Pancreas (tissue), 10 donors: ENCODE measurements around the gene APIP. TPM values are rescaled to one million over a fixed set of nuclear protein-coding genes. Genes with fewer than 3 reads are reported as not detected.
A peak's percentile ranks its signal among the peaks of the same experiment; 100 is the strongest.

Experiments used
- ATAC-seq, 4 donors: fragments of 200-7000 bp; cut with Tn5 transposase; one replicate each; pipeline versions ENCODE4 v1.8.0 to v1.9.1; 2020; ENCODE audit warnings: mild to moderate bottlenecking in 4 of 4, moderate library complexity in 4 of 4
- DNase-seq, 6 donors: peaks; one replicate each; pipeline ENCODE4 v3.0.0-alpha.2; 2020
- FAIRE-seq: peaks from 2 replicates; lab custom pipeline; 2012; peaks lifted over from hg19 to GRCh38; lab: Jason Lieb, UNC
- H3K27ac ChIP-seq, 4 donors: fragments of 200-600 bp; sonication (generic); 1 replicate in 3 of 4; 2 replicates in 1 of 4; pipeline versions ENCODE4 v1.5.0 to v1.8.0; 2020
- H3K27me3 ChIP-seq, 4 donors: fragments of 200-600 bp; one replicate each; pipeline ENCODE4 v1.8.0; 2021
- H3K36me3 ChIP-seq, 3 donors: fragments of 200-600 bp; sonication (generic) in 1 of 3; one replicate each; pipeline versions ENCODE4 v1.5.0 to v1.8.0; 2020 to 2021
- H3K4me1 ChIP-seq, 3 donors: fragments of 200-600 bp; one replicate each; pipeline ENCODE4 v1.8.0; 2021
- H3K4me3 ChIP-seq, 4 donors: fragments of 200-600 bp; sonication (generic) in 2 of 4; one replicate each; pipeline versions ENCODE4 v1.5.0 to v1.8.0; 2020 to 2021
- H3K9me3 ChIP-seq, 4 donors: fragments of 200-600 bp; one replicate each; pipeline ENCODE4 v1.8.0; 2021
- WGBS, 2 donors: extraction: QIAGEN DNeasy Blood & Tissue Kit; methylation state at CpG; one replicate each; pipeline ENCODE4 v1.1.7; 2013; 5-methylcytosine and 5-hydroxymethylcytosine counted together
- intact Hi-C, 3 donors: fragments of 100-400 bp; cut with DNase I; formaldehyde crosslinking; loops; one replicate each; pipeline versions ENCODE4 v1.11.1 to v1.14.2; 2022
- polyA plus RNA-seq, 2 donors: library from polyadenylated mRNA; stranded (reverse); fragments of 200-250 nt; gene quantifications; one replicate each; pipeline ENCODE4 v1.2.3, GENCODE V29; 2013
- total RNA-seq, 6 donors: library from RNA; stranded (reverse); fragmentation: NEBNext Ultra II Directional in 4 of 6; extraction: Animal tissue kit (Norgen Biotek cat#: 25700) in 4 of 6; gene quantifications; one replicate each; pipeline versions ENCODE4 v1.2.1 to v1.2.4, GENCODE V29; 2021 to 2023
- TF ChIP-seq, protein P1 (sequence below), 4 donors: fragments of 200-600 bp; sonication (generic) in 3 of 4; IDR thresholded peaks; one replicate each; pipeline versions ENCODE4 v1.5.0 to v1.8.0; 2021; ENCODE audit warnings: antibody characterized with exemption in 4 of 4
- donor health status: healthy with polysubstance abuse.
- donor health status: DM: no; HTN: no; CAD: no; lungs with moderate emphysema.
- donor health status: DM: no; HTN: no; CAD: no.
- donor health status: control.
- donor health status: control.
- donor health status: Bipolar disorder and iron deficiency.
- donor health status: DM: yes; HTN: yes; CAD: no.
- donor health status: DM: no; HTN: no; CAD: no.
- donor health status: DM: no; HTN: no; CAD: no.
- donor health status: DM: yes; HTN: yes; CAD: no.

Gene APIP
- total and polyA plus RNA-seq, 8 donors = 12.2 to 21.4 (median 13.9) TPM

- Histone ChIP-seq H3K36me3 (no peaks in the 10 kb centered on the region), H3K4me1 (no peaks in the 10 kb centered on the region), H3K4me3 (no peak overlapping the region), H3K27me3 (no peaks in the 10 kb centered on the region), H3K9me3 (no peaks in the 10 kb centered on the region), H3K27ac (no peak overlapping the region)
- no peak for ATAC-seq
- FAIRE-seq = no peak
- DNase-seq = no peak
- TF ChIP-seq, protein P1, sequence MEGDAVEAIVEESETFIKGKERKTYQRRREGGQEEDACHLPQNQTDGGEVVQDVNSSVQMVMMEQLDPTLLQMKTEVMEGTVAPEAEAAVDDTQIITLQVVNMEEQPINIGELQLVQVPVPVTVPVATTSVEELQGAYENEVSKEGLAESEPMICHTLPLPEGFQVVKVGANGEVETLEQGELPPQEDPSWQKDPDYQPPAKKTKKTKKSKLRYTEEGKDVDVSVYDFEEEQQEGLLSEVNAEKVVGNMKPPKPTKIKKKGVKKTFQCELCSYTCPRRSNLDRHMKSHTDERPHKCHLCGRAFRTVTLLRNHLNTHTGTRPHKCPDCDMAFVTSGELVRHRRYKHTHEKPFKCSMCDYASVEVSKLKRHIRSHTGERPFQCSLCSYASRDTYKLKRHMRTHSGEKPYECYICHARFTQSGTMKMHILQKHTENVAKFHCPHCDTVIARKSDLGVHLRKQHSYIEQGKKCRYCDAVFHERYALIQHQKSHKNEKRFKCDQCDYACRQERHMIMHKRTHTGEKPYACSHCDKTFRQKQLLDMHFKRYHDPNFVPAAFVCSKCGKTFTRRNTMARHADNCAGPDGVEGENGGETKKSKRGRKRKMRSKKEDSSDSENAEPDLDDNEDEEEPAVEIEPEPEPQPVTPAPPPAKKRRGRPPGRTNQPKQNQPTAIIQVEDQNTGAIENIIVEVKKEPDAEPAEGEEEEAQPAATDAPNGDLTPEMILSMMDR (IDR thresholded peaks at IDR 0.05) = no peak
- intact Hi-C loops = no loop called here
Measured at GRCh38 chr11:34843271-34843670, 72.9 kb downstream of the APIP start.

DNA sequence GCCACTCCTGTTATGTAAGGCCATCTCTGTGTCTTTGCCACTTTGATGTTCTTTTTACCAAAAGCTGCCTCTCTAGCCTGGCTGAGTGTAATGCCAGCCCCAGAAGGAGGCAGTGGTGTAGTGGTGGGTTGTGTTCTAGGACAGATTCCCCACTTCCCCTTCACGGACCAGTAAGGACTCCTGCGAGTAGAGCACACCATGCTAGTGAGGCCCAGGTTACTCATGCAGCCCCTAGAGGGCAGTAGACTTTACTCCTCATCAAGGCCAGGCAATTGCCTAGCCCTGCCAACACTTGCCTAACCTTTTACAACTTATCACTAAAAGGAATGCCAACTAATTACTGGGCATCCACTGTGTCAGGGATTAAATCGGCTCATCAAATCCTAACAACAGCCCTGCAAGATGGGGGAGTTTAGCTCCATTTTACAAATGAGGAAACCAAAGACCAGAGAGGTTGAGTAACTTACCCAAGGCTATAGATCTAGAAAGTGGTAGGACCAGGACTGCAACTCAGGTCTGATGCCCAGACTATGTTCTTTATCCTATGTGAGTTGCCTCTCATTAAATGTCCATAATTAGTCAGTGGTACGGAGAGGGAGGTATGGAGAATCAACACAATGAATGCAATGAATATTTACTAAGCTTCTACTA, 75.3 kb downstream of the APIP start:
- no peaks in the 10 kb centered on the region for H3K27me3 ChIP-seq
- no peaks in the 10 kb centered on the region for H3K36me3 ChIP-seq
- intact Hi-C loops = no loop called here
- ATAC-seq (peak; percentile 69 to 93 (median 82)), DNase-seq (peak in 4 of 6 donors; percentile 15 to 35 (median 26)), FAIRE-seq (no peak)
- H3K4me1 ChIP-seq = no peaks in the 10 kb centered on the region
- no peak overlapping the region for H3K4me3 ChIP-seq
- no peaks in the 10 kb centered on the region for H3K9me3 ChIP-seq
- H3K27ac ChIP-seq = no peak overlapping the region
- TF ChIP-seq, protein P1 (IDR thresholded peaks at IDR 0.05) = peak in 3 of 4 donors; percentile 26 to 41 (median 35)
- WGBS, 2 donors = 42 to 50% methylated on average over 4 of the region's 4 CpGs

- H3K27me3 ChIP-seq = no peaks in the 10 kb centered on the region
- ATAC-seq (no peak), DNase-seq (no peak), FAIRE-seq (no peak)
- H3K4me3 ChIP-seq = no peak overlapping the region
- H3K36me3 ChIP-seq = no peaks in the 10 kb centered on the region
- H3K27ac ChIP-seq = no peak overlapping the region
- H3K9me3 ChIP-seq = no peaks in the 10 kb centered on the region
- TF ChIP-seq, protein P1 (IDR thresholded peaks at IDR 0.05) = no peak
- 88 to 91% methylated on average over 2 of the region's 2 CpGs for WGBS, 2 donors
- H3K4me1 ChIP-seq = no peaks in the 10 kb centered on the region
- intact Hi-C loops = no loop called here
Measured at GRCh38 chr11:34839969-34840368, 76.2 kb downstream of the APIP start.

DNA sequence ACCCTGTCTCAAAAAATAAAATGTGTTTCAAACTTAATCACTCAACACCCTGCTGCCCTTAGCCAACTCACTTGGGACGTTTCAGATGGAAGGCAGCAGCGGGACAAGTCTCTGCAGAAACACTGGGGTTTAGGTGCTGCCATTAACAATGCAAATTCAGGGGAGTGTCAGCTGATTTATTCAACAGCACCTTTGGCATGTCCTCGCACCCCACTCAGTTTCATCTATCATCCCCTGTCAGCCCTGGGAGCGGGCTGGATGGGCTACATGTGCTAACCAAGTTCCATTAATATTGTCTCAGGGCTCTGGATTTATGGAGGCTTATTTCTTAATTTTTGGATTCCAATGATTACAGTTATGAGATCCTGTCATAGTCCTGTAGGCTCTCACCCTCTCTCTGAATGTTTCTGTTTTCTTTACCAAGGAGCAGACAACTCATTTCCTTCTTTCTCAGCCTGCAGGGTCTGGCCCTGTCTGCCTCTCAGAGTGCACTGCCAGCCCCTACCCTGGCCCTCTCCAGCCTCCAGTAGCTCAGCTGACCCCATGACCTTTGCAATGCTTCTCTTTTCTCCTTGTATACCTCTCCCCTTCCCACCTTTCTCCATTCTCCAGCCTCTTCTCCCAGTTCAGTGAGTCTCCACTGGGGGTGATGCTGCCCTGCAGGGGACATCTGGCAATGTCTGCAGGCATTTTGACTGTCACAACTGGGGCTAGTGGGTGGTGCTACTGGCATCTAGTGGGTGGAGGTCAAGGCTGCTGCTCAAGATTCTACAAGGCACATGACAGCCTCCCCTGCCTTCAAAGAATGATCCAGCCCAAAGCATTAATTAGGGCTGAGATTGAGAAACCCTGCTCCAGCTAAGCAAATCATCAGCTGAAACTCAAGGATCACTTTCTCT, 79.0 kb downstream of the APIP start:
- FAIRE-seq (no peak), ATAC-seq (peak in 2 of 4 donors; percentile 31 to 35), DNase-seq (no peak)
- H3K9me3 ChIP-seq = no peaks in the 10 kb centered on the region
- no peaks in the 10 kb centered on the region for H3K27me3 ChIP-seq
- intact Hi-C loops = no loop called here
- no peak overlapping the region for H3K27ac ChIP-seq
- no peaks in the 10 kb centered on the region for H3K4me1 ChIP-seq
- no peak overlapping the region for H3K4me3 ChIP-seq
- TF ChIP-seq, protein P1 (IDR thresholded peaks at IDR 0.05) = no peak
- 65 to 73% methylated on average over 4 of the region's 4 CpGs for WGBS, 2 donors
- H3K36me3 ChIP-seq = no peaks in the 10 kb centered on the region
